NT2/D1 (cell line): ENCODE data around the gene CACNA1C.

Experiments
- SUZ12 ChIP-seq: IDR thresholded peaks from 2 replicates; pipeline ENCODE4 v1.6.1; 2011; ENCODE audit not compliant: insufficient read length, insufficient read depth; ENCODE audit errors: extremely low read depth
- YY1 ChIP-seq: IDR thresholded peaks from 2 replicates; pipeline ENCODE4 v1.6.1; 2011; ENCODE audit not compliant: insufficient read length, insufficient read depth
- ZNF274 ChIP-seq: IDR thresholded peaks from 2 replicates; pipeline ENCODE4 v1.6.1; 2011; ENCODE audit warnings: mild to moderate bottlenecking, low read depth, low read length

GRCh38 chr12:2270846-2271245, 218.1 kb downstream of the CACNA1C start:
- TF ChIP-seq YY1 (no peak), ZNF274 (no peak), SUZ12 (no peak)
